Left lung (tissue), 10 donors: ENCODE measurements around the gene COP1. TPM values are rescaled to one million over a fixed set of nuclear protein-coding genes. Genes with fewer than 3 reads are reported as not detected.
"Not testable (repeated sequence)": the region's sequence is repeated elsewhere in the genome, so short reads cannot be mapped to it uniquely, and the experiment has no call there.

Experiments
- ATAC-seq: fragments of 200-7000 bp; cut with Tn5 transposase; one replicate; pipeline ENCODE4 v1.9.1; 2020; ENCODE audit warnings: moderate library complexity
- DNase-seq, 4 donors: peaks; one replicate each; pipeline ENCODE4 v3.0.0-alpha.2; 2013 to 2020
- H3K27ac ChIP-seq, 2 donors: fragments of 200-600 bp; sonication (generic) in 1 of 2; one replicate each; pipeline versions ENCODE4 v1.5.0 to v1.8.0; 2020 to 2021
- H3K27me3 ChIP-seq, 2 donors: fragments of 200-600 bp; sonication (generic) in 1 of 2; one replicate each; pipeline versions ENCODE4 v1.5.0 to v1.8.0; 2020 to 2021
- H3K36me3 ChIP-seq, 2 donors: fragments of 200-600 bp; sonication (generic) in 1 of 2; one replicate each; pipeline versions ENCODE4 v1.5.0 to v1.8.0; 2020 to 2021
- H3K4me1 ChIP-seq, 2 donors: fragments of 200-600 bp; one replicate each; pipeline ENCODE4 v1.8.0; 2021
- H3K4me3 ChIP-seq, 2 donors: fragments of 200-600 bp; sonication (generic) in 1 of 2; one replicate each; pipeline versions ENCODE4 v1.5.0 to v1.8.0; 2020 to 2021; ENCODE audit warnings: mild to moderate bottlenecking in 1 of 2
- H3K9me3 ChIP-seq, 2 donors: fragments of 200-600 bp; sonication (generic) in 1 of 2; one replicate each; pipeline versions ENCODE4 v1.5.0 to v1.8.0; 2020 to 2021
- intact Hi-C, 2 donors: fragments of 100-400 bp; cut with DNase I; formaldehyde crosslinking; loops; one replicate each; pipeline versions ENCODE4 v1.11.2 to v1.14.2; 2022
- polyA plus RNA-seq, 6 donors: library from polyadenylated mRNA; unstranded; fragments of 120-200 nt; gene quantifications; one replicate each; pipeline ENCODE4 v1.2.1, GENCODE V29; 2013; ENCODE audit not compliant: insufficient read length in 6 of 6
- total RNA-seq, 2 donors: library from RNA; stranded (reverse); fragmentation: NEBNext Ultra II Directional; extraction: Animal tissue kit (Norgen Biotek cat#: 25700); gene quantifications; one replicate each; pipeline ENCODE4 v1.2.1, GENCODE V29; 2021
- TF ChIP-seq, protein P1 (sequence below), 2 donors: fragments of 200-600 bp; sonication (generic) in 1 of 2; IDR thresholded peaks; one replicate each; pipeline versions ENCODE4 v1.5.0 to v1.8.0; 2021; ENCODE audit warnings: antibody characterized with exemption in 2 of 2
- donor health status: DM: no; HTN: yes; CAD: no.
- donor health status: DM: no; HTN: no; CAD: no.

COP1 gene
- total and polyA plus RNA-seq, 8 donors, result 42.5 to 64.3 (median 57.7) TPM

DNA sequence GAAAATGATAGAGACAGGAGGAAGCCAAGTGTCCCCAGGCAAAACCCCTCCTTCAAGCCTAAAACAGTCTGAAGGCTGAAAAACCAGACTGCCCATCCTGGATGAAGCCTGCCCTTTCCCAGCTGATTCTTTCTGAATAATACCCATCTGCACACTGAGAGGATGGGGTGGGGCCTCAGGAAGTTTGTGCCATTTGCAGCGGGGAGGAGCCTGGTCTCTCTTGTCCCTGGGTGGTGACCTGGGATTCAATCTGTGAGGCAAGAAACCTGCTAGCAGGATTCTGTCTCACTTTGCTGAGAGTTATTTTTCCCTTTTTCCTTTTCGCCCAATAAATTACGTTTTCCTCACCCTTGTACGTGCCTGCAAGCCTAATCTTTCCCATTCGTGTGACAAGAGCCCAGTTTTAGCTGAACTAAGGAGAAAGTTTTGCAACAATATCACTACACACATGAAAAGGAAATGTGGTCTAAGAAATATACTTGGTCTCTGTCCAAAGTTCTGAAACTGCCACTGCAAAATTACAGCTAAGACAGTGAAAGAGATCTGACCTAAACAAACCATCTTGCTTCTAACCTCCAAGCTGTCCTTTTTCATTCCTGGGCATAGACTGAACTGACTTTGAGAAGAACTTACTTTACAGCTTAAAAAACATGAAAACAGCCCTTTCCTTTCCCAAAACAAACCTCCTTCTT is 105.0 kb downstream of the COP1 start:
- no peak overlapping the region for H3K27ac ChIP-seq
- H3K4me1 ChIP-seq, result no peaks in the 10 kb centered on the region
- intact Hi-C loops, result no loop called here
- ATAC-seq (no peak), DNase-seq (no peak)
- H3K36me3 ChIP-seq, result peaks cover 0 to 71% of the 10 kb centered on the region in 2 donors
- no peak overlapping the region for H3K4me3 ChIP-seq
- TF ChIP-seq, protein P1, sequence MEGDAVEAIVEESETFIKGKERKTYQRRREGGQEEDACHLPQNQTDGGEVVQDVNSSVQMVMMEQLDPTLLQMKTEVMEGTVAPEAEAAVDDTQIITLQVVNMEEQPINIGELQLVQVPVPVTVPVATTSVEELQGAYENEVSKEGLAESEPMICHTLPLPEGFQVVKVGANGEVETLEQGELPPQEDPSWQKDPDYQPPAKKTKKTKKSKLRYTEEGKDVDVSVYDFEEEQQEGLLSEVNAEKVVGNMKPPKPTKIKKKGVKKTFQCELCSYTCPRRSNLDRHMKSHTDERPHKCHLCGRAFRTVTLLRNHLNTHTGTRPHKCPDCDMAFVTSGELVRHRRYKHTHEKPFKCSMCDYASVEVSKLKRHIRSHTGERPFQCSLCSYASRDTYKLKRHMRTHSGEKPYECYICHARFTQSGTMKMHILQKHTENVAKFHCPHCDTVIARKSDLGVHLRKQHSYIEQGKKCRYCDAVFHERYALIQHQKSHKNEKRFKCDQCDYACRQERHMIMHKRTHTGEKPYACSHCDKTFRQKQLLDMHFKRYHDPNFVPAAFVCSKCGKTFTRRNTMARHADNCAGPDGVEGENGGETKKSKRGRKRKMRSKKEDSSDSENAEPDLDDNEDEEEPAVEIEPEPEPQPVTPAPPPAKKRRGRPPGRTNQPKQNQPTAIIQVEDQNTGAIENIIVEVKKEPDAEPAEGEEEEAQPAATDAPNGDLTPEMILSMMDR (IDR thresholded peaks at IDR 0.05), result no peak
- no peaks in the 10 kb centered on the region for H3K27me3 ChIP-seq
- peaks cover 2 to 46% of the 10 kb centered on the region in 2 donors for H3K9me3 ChIP-seq

DNA sequence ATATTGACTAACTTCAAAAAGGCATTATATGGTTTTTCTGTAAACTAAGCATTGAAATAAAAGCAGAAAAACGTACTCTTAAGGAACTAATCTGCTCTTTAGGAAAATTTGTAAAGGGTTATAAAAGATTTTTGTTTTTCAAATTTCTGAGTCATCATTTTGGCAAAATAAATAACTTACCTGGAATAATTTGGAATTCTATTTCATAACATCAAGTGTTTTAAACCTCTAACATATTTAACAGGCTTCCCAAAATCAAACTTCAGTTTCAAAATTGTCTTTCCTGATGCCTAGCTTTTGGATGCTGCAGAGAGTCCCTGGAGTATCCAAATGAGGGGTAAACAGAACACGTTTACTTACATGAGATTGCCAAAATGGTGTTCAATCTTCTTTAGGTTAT is 108.5 kb downstream of the COP1 start:
- peaks cover 4 to 59% of the 10 kb centered on the region in 2 donors for H3K9me3 ChIP-seq
- DNase-seq (no peak), ATAC-seq (no peak)
- TF ChIP-seq, protein P1 (IDR thresholded peaks at IDR 0.05), result no peak
- H3K4me3 ChIP-seq, result no peak overlapping the region
- peaks cover 0 to 74% of the 10 kb centered on the region in 2 donors for H3K36me3 ChIP-seq
- H3K27me3 ChIP-seq, result no peaks in the 10 kb centered on the region
- H3K27ac ChIP-seq, result no peak overlapping the region
- no peaks in the 10 kb centered on the region for H3K4me1 ChIP-seq
- intact Hi-C loops, result no loop called here

DNA sequence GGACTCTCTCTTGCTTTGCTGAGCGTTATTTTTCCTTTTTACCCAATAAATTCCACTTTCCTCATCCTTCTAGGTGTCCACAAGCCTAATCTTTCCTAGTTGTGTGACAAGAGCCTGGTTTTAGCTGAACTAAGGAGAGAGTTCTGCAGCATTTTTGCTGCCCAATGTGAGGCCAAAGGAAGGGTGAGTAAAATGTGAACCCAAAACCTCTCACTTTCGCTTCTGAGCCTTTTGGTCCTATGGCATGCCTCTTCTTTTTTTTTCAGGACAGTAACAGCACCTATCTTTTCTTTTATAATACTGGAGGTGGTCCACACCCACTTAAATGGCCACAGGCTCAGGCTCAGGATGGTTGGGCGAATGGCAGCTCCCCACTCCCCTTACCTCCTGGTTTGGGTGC is 111.1 kb downstream of the COP1 start:
- no peak overlapping the region for H3K27ac ChIP-seq
- DNase-seq, result no peak
- no peaks in the 10 kb centered on the region for H3K4me1 ChIP-seq
- TF ChIP-seq, protein P1 (IDR thresholded peaks at IDR 0.05), result no peak
- intact Hi-C loops, result no loop called here
- ATAC-seq, result no peak
- peaks cover 0 to 58% of the 10 kb centered on the region in 2 donors for H3K36me3 ChIP-seq
- no peaks in the 10 kb centered on the region for H3K27me3 ChIP-seq
- H3K9me3 ChIP-seq, result peaks cover 4 to 52% of the 10 kb centered on the region in 2 donors
- no peak overlapping the region for H3K4me3 ChIP-seq

DNA sequence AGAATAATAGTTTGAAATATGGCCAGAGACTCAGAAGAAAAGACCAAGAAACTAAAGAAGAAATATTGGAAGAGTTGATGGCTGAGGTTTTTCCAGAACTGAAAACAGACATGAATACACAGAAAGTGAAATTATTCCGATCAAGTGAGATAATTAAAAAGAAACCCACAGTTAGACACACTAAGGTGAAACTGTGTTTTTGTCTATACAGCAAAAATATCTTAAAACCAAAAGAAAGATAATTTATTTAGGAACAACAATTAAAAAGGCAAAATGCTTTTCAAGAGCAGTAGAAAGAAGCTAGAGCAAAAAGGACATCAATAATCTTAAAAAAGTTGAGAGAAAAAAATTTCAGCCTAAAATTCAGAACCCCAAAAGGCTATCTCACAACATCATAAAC is 116.3 kb downstream of the COP1 start:
- no peaks in the 10 kb centered on the region for H3K4me1 ChIP-seq
- H3K9me3 ChIP-seq, result peaks cover 0 to 8% of the 10 kb centered on the region in 2 donors
- intact Hi-C loops, result no loop called here
- TF ChIP-seq, protein P1 (IDR thresholded peaks at IDR 0.05), result no peak
- DNase-seq (no peak), ATAC-seq (no peak)
- H3K36me3 ChIP-seq, result peaks cover 0 to 6% of the 10 kb centered on the region in 2 donors
- no peaks in the 10 kb centered on the region for H3K27me3 ChIP-seq
- no peak overlapping the region for H3K27ac ChIP-seq
- no peak overlapping the region for H3K4me3 ChIP-seq

DNA sequence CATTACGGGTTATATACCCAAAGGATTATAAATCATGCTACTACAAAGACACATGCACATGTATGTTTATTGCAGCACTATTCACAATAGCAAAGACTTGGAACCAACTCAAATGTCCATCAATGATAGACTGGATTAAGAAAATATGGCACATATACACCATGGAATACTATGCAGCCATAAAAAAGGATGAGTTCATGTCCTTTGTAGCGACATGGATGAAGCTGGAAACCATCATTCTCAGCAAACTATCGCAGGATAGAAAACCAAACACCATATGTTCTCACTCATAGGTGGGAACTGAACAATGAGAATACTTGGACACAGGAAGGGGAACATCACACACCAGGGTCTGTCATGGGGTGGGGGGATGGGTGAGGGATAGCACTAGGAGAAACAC is 119.3 kb downstream of the COP1 start:
- intact Hi-C loops, DNase-seq, ATAC-seq, H3K9me3 ChIP-seq, H3K27ac ChIP-seq, H3K4me1 ChIP-seq, H3K27me3 ChIP-seq, H3K36me3 ChIP-seq, H3K4me3 ChIP-seq: not testable (repeated sequence)
